Measurements from ENCODE around the gene EIF2D. TPM values are rescaled to one million over a fixed set of nuclear protein-coding genes. Genes with fewer than 3 reads are reported as not detected.

The EIF2D gene
- total RNA-seq, 6 donors from 2014 or later: 32.6 to 84.9 (median 45.4) TPM

GRCh38 chr1:206589206-206589605 lies 23.1 kb downstream of the EIF2D start:
- H3K36me3 ChIP-seq: peaks cover 24 to 97% (median 65%) of the 10 kb centered on the region in 4 donors
- TF ChIP-seq EP300 (IDR thresholded peaks at IDR 0.05) (no peak), POLR2AphosphoS5 (IDR thresholded peaks at IDR 0.05) (peak; percentile 62 to 73)
- peaks cover 5 to 24% (median 18%) of the 10 kb centered on the region in 4 donors for H3K4me1 ChIP-seq
- no peaks in the 10 kb centered on the region for H3K9me3 ChIP-seq
- peak overlapping the region in 2 of 4 donors; percentile 22 to 56 for H3K27ac ChIP-seq
- no peak overlapping the region for H3K4me3 ChIP-seq
- 77 to 79% methylated on average over 7 of the region's 7 CpGs for WGBS, 2 donors
- H3K27me3 ChIP-seq: no peaks in the 10 kb centered on the region
- ATAC-seq (ENCODE audit: low FRiP score in 2 of 2): peak; percentile 32 to 85
- no peak for DNase-seq

DNA sequence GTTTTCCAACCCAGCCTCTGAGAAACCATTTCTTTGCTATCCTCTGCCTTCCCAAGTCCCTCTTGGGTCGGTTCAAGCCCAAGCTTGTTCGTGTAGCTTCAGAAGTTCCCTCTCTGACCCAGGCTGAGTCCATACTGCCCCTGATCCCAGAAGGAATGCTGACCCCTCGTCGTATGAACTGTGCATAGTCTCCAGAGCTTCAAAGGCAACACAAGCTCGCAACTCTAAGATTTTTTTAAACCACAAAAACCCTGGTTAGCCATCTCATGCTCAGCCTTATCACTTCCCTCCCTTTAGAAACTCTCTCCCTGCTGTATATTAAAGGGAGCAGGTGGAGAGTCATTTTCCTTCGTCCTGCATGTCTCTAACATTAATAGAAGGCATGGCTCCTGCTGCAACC lies 23.8 kb downstream of the EIF2D start:
- WGBS, 2 donors: 80 to 83% methylated on average over 6 of the region's 6 CpGs
- DNase-seq (no peak), ATAC-seq (ENCODE audit: low FRiP score in 2 of 2) (no peak)
- Histone ChIP-seq H3K4me1 (peaks cover 12 to 31% (median 25%) of the 10 kb centered on the region in 4 donors), H3K27ac (peak overlapping the region in 2 of 4 donors; percentile 22 to 56), H3K9me3 (no peaks in the 10 kb centered on the region), H3K4me3 (no peak overlapping the region), H3K36me3 (peaks cover 25 to 96% (median 66%) of the 10 kb centered on the region in 4 donors), H3K27me3 (no peaks in the 10 kb centered on the region)
- TF ChIP-seq POLR2AphosphoS5 (IDR thresholded peaks at IDR 0.05): no peak
- TF ChIP-seq EP300 (IDR thresholded peaks at IDR 0.05): no peak
- TF ChIP-seq POLR2A (IDR thresholded peaks at IDR 0.05): no peak
- TF ChIP-seq, protein P1, sequence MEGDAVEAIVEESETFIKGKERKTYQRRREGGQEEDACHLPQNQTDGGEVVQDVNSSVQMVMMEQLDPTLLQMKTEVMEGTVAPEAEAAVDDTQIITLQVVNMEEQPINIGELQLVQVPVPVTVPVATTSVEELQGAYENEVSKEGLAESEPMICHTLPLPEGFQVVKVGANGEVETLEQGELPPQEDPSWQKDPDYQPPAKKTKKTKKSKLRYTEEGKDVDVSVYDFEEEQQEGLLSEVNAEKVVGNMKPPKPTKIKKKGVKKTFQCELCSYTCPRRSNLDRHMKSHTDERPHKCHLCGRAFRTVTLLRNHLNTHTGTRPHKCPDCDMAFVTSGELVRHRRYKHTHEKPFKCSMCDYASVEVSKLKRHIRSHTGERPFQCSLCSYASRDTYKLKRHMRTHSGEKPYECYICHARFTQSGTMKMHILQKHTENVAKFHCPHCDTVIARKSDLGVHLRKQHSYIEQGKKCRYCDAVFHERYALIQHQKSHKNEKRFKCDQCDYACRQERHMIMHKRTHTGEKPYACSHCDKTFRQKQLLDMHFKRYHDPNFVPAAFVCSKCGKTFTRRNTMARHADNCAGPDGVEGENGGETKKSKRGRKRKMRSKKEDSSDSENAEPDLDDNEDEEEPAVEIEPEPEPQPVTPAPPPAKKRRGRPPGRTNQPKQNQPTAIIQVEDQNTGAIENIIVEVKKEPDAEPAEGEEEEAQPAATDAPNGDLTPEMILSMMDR (IDR thresholded peaks at IDR 0.05): no peak

DNA sequence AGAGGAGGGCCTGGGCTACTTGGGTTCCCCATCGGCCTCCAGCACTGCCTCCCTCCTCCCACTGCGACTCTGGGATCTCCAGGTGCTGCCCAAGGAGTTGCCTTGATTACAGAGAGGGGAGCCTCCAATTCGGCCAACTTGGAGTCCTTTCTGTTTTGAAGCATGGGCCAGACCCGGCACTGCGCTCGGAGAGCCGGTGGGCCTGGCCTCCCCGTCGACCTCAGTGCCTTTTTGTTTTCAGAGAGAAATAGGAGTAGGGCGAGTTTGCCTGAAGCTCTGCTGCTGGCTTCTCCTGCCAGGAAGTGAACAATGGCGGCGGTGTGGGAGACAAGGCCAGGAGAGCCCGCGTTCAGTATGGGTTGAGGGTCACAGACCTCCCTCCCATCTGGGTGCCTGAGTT lies 24.4 kb downstream of the EIF2D start:
- Histone ChIP-seq H3K4me1 (peaks cover 17 to 35% (median 31%) of the 10 kb centered on the region in 4 donors), H3K36me3 (peaks cover 29 to 95% (median 65%) of the 10 kb centered on the region in 4 donors), H3K4me3 (no peak overlapping the region), H3K27ac (peak overlapping the region in 2 of 4 donors; percentile 22 to 56), H3K27me3 (no peaks in the 10 kb centered on the region), H3K9me3 (no peaks in the 10 kb centered on the region)
- peak in 1 of 2 donors; percentile 46 for DNase-seq
- ATAC-seq (ENCODE audit: low FRiP score in 2 of 2): no peak
- WGBS, 2 donors: 94 to 95% methylated on average over 2 to 14 of the region's 14 CpGs
- TF ChIP-seq POLR2AphosphoS5 (IDR thresholded peaks at IDR 0.05): no peak
- no peak for TF ChIP-seq POLR2A (IDR thresholded peaks at IDR 0.05)
- TF ChIP-seq, protein P1 (IDR thresholded peaks at IDR 0.05): no peak
- no peak for TF ChIP-seq EP300 (IDR thresholded peaks at IDR 0.05)

DNA sequence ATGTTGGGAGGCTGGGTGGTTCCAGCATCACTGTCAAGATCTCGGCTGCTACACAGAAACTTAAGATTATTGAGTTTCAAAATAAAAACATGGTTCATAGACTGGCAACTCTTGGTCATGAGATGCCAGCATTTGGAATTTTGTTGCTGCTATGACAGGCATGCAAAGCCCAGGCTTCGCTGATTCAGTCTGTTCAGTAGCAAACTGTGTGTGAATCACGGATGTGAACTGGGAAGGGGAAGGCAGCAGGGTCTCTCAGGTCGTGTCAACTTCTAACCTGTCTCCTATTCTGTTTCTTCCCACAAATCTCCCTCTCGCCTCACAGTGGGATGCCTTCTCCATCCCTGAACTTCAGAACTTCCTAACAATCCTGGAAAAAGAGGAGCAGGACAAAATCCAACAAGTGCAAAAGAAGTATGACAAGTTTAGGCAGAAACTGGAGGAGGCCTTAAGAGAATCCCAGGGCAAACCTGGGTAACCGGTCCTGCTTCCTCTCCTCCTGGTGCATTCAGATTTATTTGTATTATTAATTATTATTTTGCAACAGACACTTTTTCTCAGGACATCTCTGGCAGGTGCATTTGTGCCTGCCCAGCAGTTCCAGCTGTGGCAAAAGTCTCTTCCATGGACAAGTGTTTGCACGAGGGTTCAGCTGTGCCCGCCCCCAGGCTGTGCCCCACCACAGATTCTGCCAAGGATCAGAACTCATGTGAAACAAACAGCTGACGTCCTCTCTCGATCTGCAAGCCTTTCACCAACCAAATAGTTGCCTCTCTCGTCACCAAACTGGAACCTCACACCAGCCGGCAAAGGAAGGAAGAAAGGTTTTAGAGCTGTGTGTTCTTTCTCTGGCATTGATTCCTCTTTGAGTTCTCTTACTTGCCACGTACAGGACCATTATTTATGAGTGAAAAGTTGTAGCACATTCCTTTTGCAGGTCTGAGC lies 25.5 kb downstream of the EIF2D start:
- no peaks in the 10 kb centered on the region for H3K9me3 ChIP-seq
- TF ChIP-seq POLR2A (IDR thresholded peaks at IDR 0.05) (no peak), EP300 (IDR thresholded peaks at IDR 0.05) (no peak), POLR2AphosphoS5 (IDR thresholded peaks at IDR 0.05) (no peak)
- TF ChIP-seq, protein P1 (IDR thresholded peaks at IDR 0.05): no peak
- peaks cover 26 to 86% (median 55%) of the 10 kb centered on the region in 4 donors for H3K36me3 ChIP-seq
- no peaks in the 10 kb centered on the region for H3K27me3 ChIP-seq
- H3K4me1 ChIP-seq: peaks cover 17 to 41% (median 36%) of the 10 kb centered on the region in 4 donors
- H3K27ac ChIP-seq: peak overlapping the region in 1 of 4 donors; percentile 31
- no peak for ATAC-seq (ENCODE audit: low FRiP score in 2 of 2)
- WGBS, 2 donors: 74 to 76% methylated on average over 13 of the region's 13 CpGs
- DNase-seq: no peak
- H3K4me3 ChIP-seq: no peak overlapping the region

- Histone ChIP-seq H3K36me3 (peaks cover 26 to 68% (median 48%) of the 10 kb centered on the region in 4 donors), H3K27ac (no peak overlapping the region), H3K9me3 (no peaks in the 10 kb centered on the region), H3K27me3 (no peaks in the 10 kb centered on the region), H3K4me3 (no peak overlapping the region), H3K4me1 (peaks cover 23 to 48% (median 43%) of the 10 kb centered on the region in 4 donors)
- DNase-seq: no peak
- WGBS, 2 donors: 64 to 77% methylated on average over 4 of the region's 4 CpGs
- TF ChIP-seq, protein P1 (IDR thresholded peaks at IDR 0.05): no peak
- no peak for TF ChIP-seq POLR2AphosphoS5 (IDR thresholded peaks at IDR 0.05)
- no peak for TF ChIP-seq POLR2A (IDR thresholded peaks at IDR 0.05)
- TF ChIP-seq EP300 (IDR thresholded peaks at IDR 0.05): no peak
- no peak for ATAC-seq (ENCODE audit: low FRiP score in 2 of 2)
Observed at GRCh38 chr1:206584683-206585082, 27.6 kb downstream of the EIF2D start.

Measured in upper lobe of left lung (tissue), 6 donors.